Activated CD4-positive, alpha-beta T cell treated with anti-CD3 and anti-CD28 coated beads, Interleukin-2, amount 50 U/mL, for 1 hour (primary cell): ENCODE data around the gene RBFOX2.

ENCODE experiments used
- DNase-seq: peaks from one replicate; pipeline ENCODE4 v3.0.0-alpha.2; 2020

The RBFOX2 gene

GRCh38 chr22:35892192-35892591 is 136.4 kb downstream of the RBFOX2 start:
- no peak for DNase-seq

GRCh38 chr22:35891442-35891841 is 137.2 kb downstream of the RBFOX2 start:
- no peak for DNase-seq

- DNase-seq: no peak
These were observed 139.6 kb downstream of the RBFOX2 start for GRCh38 chr22:35889071-35889470.

- DNase-seq: no peak
These were observed 140.3 kb downstream of the RBFOX2 start for GRCh38 chr22:35888181-35888870.

- no peak for DNase-seq
These were observed 141.2 kb downstream of the RBFOX2 start for GRCh38 chr22:35887296-35887875.

- DNase-seq: no peak
These were observed 142.3 kb downstream of the RBFOX2 start for GRCh38 chr22:35886309-35886708.

GRCh38 chr22:35884529-35884928 is 144.1 kb downstream of the RBFOX2 start:
- DNase-seq: no peak

- no peak for DNase-seq
These were observed 145.5 kb downstream of the RBFOX2 start for GRCh38 chr22:35883031-35883620.

GRCh38 chr22:35882211-35883030 is 146.2 kb downstream of the RBFOX2 start:
- DNase-seq: no peak

GRCh38 chr22:35879351-35879750 is 149.3 kb downstream of the RBFOX2 start:
- no peak for DNase-seq

- no peak for DNase-seq
These were observed 155.2 kb downstream of the RBFOX2 start for GRCh38 chr22:35873426-35873825.

GRCh38 chr22:35872451-35872850 is 156.2 kb downstream of the RBFOX2 start:
- DNase-seq: no peak

GRCh38 chr22:35870517-35871293 is 157.9 kb downstream of the RBFOX2 start:
- no peak for DNase-seq

GRCh38 chr22:35868938-35869337 is 159.7 kb downstream of the RBFOX2 start:
- DNase-seq: no peak

GRCh38 chr22:35866651-35867050 is 162.0 kb downstream of the RBFOX2 start:
- DNase-seq: no peak

- DNase-seq: no peak
These were observed 164.0 kb downstream of the RBFOX2 start for GRCh38 chr22:35864545-35865165.

- no peak for DNase-seq
These were observed 165.2 kb downstream of the RBFOX2 start for GRCh38 chr22:35863432-35863831.

- DNase-seq: no peak
These were observed 165.9 kb downstream of the RBFOX2 start for GRCh38 chr22:35862697-35863096.

- no peak for DNase-seq
These were observed 167.2 kb downstream of the RBFOX2 start for GRCh38 chr22:35861451-35861850.

GRCh38 chr22:35860837-35861236 is 167.8 kb downstream of the RBFOX2 start:
- DNase-seq: no peak

- no peak for DNase-seq
These were observed 168.4 kb downstream of the RBFOX2 start for GRCh38 chr22:35860087-35860733.

- no peak for DNase-seq
These were observed 174.3 kb downstream of the RBFOX2 start for GRCh38 chr22:35854334-35854733.
